Neural progenitor cell (in vitro differentiated cells): ENCODE measurements around the gene JAG1.

Experiments used
- CTCF ChIP-seq: fragments of 200-600 bp; sonication (generic); IDR thresholded peaks from 2 replicates; pipeline ENCODE4 v1.5.1; 2017; ENCODE audit warnings: antibody characterized with exemption, mild to moderate bottlenecking
- EZH2phosphoT487 ChIP-seq: fragments of 200-600 bp; sonication (generic); IDR thresholded peaks from 2 replicates; pipeline ENCODE4 v1.6.1; 2017; ENCODE audit warnings: antibody characterized with exemption

GRCh38 chr20:10707068-10707467, 33.3 kb upstream of the JAG1 start:
- no peak for TF ChIP-seq CTCF
- TF ChIP-seq EZH2phosphoT487: no peak
